WTC11 (cell line): ENCODE results near the gene PCSK5.

Experiments used
- CTCF ChIP-seq: fragments of 200-600 bp; IDR thresholded peaks from 2 replicates; pipeline ENCODE4 v1.8.0; 2022; ENCODE audit warnings: antibody characterized with exemption
- GABPB1 ChIP-seq: sonication (generic); formaldehyde crosslinking; IDR thresholded peaks from 2 replicates; pipeline ENCODE4 v1.8.1; 2023; ENCODE audit warnings: mild to moderate bottlenecking, missing genetic modification reagents

- TF ChIP-seq GABPB1: no peak
- no peak for TF ChIP-seq CTCF
Observed at GRCh38 chr9:76359365-76359764, 468.9 kb downstream of the PCSK5 start.
